GM12878 (cell line): ENCODE measurements around the gene ARIH2. TPM values are rescaled to one million over a fixed set of nuclear protein-coding genes. Genes with fewer than 3 reads are reported as not detected.

ENCODE experiments used
- BCL11A ChIP-seq: IDR thresholded peaks from 2 replicates; pipeline ENCODE4 v1.6.1; 2011; ENCODE audit warnings: low read depth, low read length
- BHLHE40 ChIP-seq, 2 experiments: fragments of 450-650 bp in 1 of 2; IDR thresholded peaks; 2 replicates each; pipeline ENCODE4 v1.6.1; 2011 to 2017; ENCODE audit warnings: low read depth in 2 of 2, borderline replicate concordance in 1 of 2, improper control_type of control experiment in 1 of 2, low read length in 1 of 2, mild to moderate bottlenecking in 1 of 2
- BRCA1 ChIP-seq: IDR thresholded peaks from 2 replicates; pipeline ENCODE4 v1.6.1; 2011; ENCODE audit warnings: low read depth, low read length, improper control_type of control experiment
- EP300 ChIP-seq, 2 experiments: fragments of 150-350 bp in 1 of 2; IDR thresholded peaks; 2 replicates each; pipeline ENCODE4 v1.6.1; 2011 to 2012; ENCODE audit warnings: low read depth in 2 of 2, low read length in 2 of 2, borderline replicate concordance in 1 of 2, improper control_type of control experiment in 1 of 2, inconsistent platforms in 1 of 2; ENCODE audit not compliant: control insufficient read depth in 1 of 2
- FOXM1 ChIP-seq: IDR thresholded peaks from 2 replicates; pipeline ENCODE4 v1.6.1; 2012; ENCODE audit warnings: low read depth, mild to moderate bottlenecking, inconsistent platforms, low read length, moderate library complexity
- KAT2A ChIP-seq: conservative IDR thresholded peaks from 2 replicates; pipeline ENCODE4 v1.6.1; 2011; ENCODE audit warnings: low read depth, low read length; ENCODE audit not compliant: control insufficient read depth
- MXI1 ChIP-seq: fragments of 150-350 bp; IDR thresholded peaks from 2 replicates; pipeline ENCODE4 v1.6.1; 2011; ENCODE audit warnings: low read depth, mild to moderate bottlenecking, inconsistent platforms, low read length, improper control_type of control experiment
- MYC ChIP-seq: IDR thresholded peaks from 2 replicates; pipeline ENCODE4 v1.6.1; 2011; ENCODE audit warnings: mild to moderate bottlenecking, low read length, moderate library complexity, inconsistent platforms; ENCODE audit not compliant: insufficient read depth, insufficient replicate concordance, insufficient read length, severe bottlenecking
- RELA ChIP-seq: fragments of 450-650 bp; IDR thresholded peaks from 2 replicates; pipeline ENCODE4 v1.8.0; 2014; ENCODE audit warnings: borderline replicate concordance; ENCODE audit not compliant: partially characterized antibody
- REST ChIP-seq: IDR thresholded peaks from 2 replicates; pipeline ENCODE4 v1.6.1; 2012; ENCODE audit warnings: mild to moderate bottlenecking, low read depth, low read length
- SUPT20H ChIP-seq: IDR thresholded peaks from 2 replicates; pipeline ENCODE4 v1.6.1; 2011; ENCODE audit warnings: low read depth, mild to moderate bottlenecking, low read length, moderate library complexity, borderline replicate concordance; ENCODE audit not compliant: control insufficient read depth
- SUZ12 ChIP-seq: fragments of 200-600 bp; sonication (generic); IDR thresholded peaks from one replicate; pipeline ENCODE4 v1.6.1; 2018; ENCODE audit warnings: antibody characterized with exemption, mild to moderate bottlenecking; ENCODE audit not compliant: unreplicated experiment
- USF1 ChIP-seq: IDR thresholded peaks from 2 replicates; pipeline ENCODE4 v1.6.1; 2011; ENCODE audit warnings: borderline replicate concordance, low read depth, mild to moderate bottlenecking, moderate library complexity, mixed read lengths, low read length; ENCODE audit not compliant: insufficient read depth; ENCODE audit errors: extremely low read length
- ZNF207 ChIP-seq: fragments of 450-650 bp; IDR thresholded peaks from 2 replicates; pipeline ENCODE4 v1.6.1; 2014; ENCODE audit warnings: antibody characterized with exemption, mild to moderate bottlenecking, borderline replicate concordance
- ZNF274 ChIP-seq: IDR thresholded peaks from one replicate; pipeline ENCODE4 v1.8.0; 2011; ENCODE audit not compliant: insufficient read length, insufficient read depth
- polyA plus RNA-seq, 11 experiments: library from polyadenylated mRNA; depleted of rRNA in 4 of 11; unstranded in 6 of 11; stranded (reverse) in 5 of 11; fragments of >200 nt; fragmentation: Nextera tagmentation in 4 of 11; fragmentation: Illumina TruSeq in 1 of 11; extraction: Ambion mirVana in 4 of 11; extraction: Trizol in 1 of 11; gene quantifications; 1 replicate in 1 of 11; 2 replicates in 10 of 11; pipeline versions ENCODE4 v1.2.1 to v1.2.3, GENCODE V29; 2011 to 2016; ENCODE audit warnings: inconsistent platforms in 2 of 11, missing spikeins in 2 of 11, low read depth in 1 of 11
- total RNA-seq, 4 experiments: library from RNA; depleted of rRNA in 3 of 4; stranded (reverse); fragments of >200 nt in 3 of 4; fragmentation: Illumina TruSeq in 1 of 4; extraction: Trizol in 1 of 4; gene quantifications; 2 replicates each; pipeline versions ENCODE4 v1.2.1 to v1.2.3, GENCODE V29; 2013 to 2021
- TF ChIP-seq, protein P1 (sequence below): fragments of 450-650 bp; IDR thresholded peaks from 2 replicates; pipeline ENCODE4 v1.6.1; 2016; ENCODE audit warnings: mild to moderate bottlenecking
- TF ChIP-seq, protein P2 (sequence below): fragments of 450-650 bp; IDR thresholded peaks from 2 replicates; pipeline ENCODE4 v1.6.1; 2017; ENCODE audit warnings: low read depth, mild to moderate bottlenecking, moderate library complexity

The ARIH2 gene
- total and polyA plus RNA-seq, 10 of the 15 experiments (the other 5 are each of a cell fraction or from before 2014, with no cell fraction given) = 18.7 to 74.7 (median 63.7) TPM

DNA sequence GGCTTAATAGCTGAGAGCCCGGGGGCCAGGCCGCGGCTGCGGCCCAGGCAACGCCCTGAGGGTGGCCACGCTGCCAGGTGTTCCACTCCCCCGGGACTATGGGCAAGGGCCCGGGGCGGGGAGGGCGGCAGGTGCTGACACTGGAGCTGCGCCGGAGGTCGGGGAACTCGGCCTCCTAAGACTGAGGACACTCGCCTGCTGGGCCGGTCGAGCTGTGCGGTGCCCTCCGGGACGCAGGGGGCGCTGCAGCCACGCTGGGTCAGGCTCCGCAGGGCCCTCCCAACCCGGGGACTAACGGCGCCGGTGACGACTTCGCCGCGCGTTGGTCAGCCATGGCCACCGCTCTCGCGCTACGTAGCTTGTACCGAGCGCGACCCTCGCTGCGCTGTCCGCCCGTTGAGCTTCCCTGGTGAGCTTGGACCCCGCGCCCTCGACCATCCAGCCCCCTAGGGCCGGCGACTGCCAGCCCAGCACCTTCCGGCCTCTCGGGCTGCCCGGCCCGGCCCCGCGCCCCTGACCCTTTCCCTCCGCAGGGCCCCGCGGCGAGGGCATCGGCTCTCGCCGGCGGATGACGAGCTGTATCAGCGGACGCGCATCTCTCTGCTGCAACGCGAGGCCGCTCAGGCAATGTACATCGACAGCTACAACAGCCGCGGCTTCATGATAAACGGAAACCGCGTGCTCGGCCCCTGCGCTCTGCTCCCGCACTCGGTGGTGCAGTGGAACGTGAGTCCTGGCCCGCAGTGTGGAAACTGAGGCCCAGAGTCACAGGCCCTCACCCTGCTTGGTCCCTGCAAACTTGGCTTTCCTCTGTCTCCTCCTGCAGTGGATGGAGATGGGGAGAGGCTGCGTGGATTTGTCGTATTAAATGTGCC lies 103.4 kb downstream of the ARIH2 start, which contains the start of gene NDUFAF3 (continued):
- TF ChIP-seq ZNF207 (0 out of 2 replicates have a peak, but pooled peaks have one; percentile 49), MYC (peak; percentile 81), KAT2A (no peak), USF1 (no peak), SUPT20H (no peak), EP300 (IDR thresholded peaks at IDR 0.05; ENCODE audit: borderline replicate concordance in 1 of 2, control insufficient read depth in 1 of 2, low read depth in 2 of 2, low read length in 2 of 2) (peak in 1 of 2 experiments; percentile 25; a peak in 1 of 4 replicates), ZNF274 (no peak), BHLHE40 (IDR thresholded peaks at IDR 0.05; ENCODE audit: borderline replicate concordance in 1 of 2, low read depth in 2 of 2, low read length in 1 of 2) (peak; percentile 54 to 78; a peak in 2 of 4 replicates), RELA (peak; percentile 71), BRCA1 (peak; percentile 32; the same call in 1 of the 2 replicates), BCL11A (no peak), FOXM1 (no peak), REST (0 out of 2 replicates have a peak, but pooled peaks have one; percentile 13), SUZ12 (no peak), MXI1 (peak; percentile 53; the same call in 1 of the 2 replicates)
- TF ChIP-seq, protein P1, sequence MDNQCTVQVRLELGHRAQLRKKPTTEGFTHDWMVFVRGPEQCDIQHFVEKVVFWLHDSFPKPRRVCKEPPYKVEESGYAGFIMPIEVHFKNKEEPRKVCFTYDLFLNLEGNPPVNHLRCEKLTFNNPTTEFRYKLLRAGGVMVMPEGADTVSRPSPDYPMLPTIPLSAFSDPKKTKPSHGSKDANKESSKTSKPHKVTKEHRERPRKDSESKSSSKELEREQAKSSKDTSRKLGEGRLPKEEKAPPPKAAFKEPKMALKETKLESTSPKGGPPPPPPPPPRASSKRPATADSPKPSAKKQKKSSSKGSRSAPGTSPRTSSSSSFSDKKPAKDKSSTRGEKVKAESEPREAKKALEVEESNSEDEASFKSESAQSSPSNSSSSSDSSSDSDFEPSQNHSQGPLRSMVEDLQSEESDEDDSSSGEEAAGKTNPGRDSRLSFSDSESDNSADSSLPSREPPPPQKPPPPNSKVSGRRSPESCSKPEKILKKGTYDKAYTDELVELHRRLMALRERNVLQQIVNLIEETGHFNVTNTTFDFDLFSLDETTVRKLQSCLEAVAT = no peak
- TF ChIP-seq, protein P2, sequence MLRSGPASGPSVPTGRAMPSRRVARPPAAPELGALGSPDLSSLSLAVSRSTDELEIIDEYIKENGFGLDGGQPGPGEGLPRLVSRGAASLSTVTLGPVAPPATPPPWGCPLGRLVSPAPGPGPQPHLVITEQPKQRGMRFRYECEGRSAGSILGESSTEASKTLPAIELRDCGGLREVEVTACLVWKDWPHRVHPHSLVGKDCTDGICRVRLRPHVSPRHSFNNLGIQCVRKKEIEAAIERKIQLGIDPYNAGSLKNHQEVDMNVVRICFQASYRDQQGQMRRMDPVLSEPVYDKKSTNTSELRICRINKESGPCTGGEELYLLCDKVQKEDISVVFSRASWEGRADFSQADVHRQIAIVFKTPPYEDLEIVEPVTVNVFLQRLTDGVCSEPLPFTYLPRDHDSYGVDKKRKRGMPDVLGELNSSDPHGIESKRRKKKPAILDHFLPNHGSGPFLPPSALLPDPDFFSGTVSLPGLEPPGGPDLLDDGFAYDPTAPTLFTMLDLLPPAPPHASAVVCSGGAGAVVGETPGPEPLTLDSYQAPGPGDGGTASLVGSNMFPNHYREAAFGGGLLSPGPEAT = no peak
